Suprapubic skin (tissue), 4 donors: ENCODE data around the gene SLN.

Experiments used
- CTCF ChIP-seq, 2 donors: fragments of 200-600 bp in 1 of 2; fragments of 450-650 bp in 1 of 2; sonication (generic) in 1 of 2; IDR thresholded peaks; one replicate each; pipeline ENCODE4 v1.5.1; 2016 to 2019; ENCODE audit warnings: antibody characterized with exemption in 2 of 2, mild to moderate bottlenecking in 1 of 2, moderate library complexity in 1 of 2
- EP300 ChIP-seq: sonication (generic); formaldehyde crosslinking; IDR thresholded peaks from one replicate; pipeline ENCODE4 v1.6.1; 2017; ENCODE audit warnings: antibody characterized with exemption
- POLR2A ChIP-seq, 2 donors: fragments of 450-650 bp; IDR thresholded peaks; one replicate each; pipeline ENCODE4 v1.6.1; 2017; ENCODE audit warnings: antibody characterized with exemption in 2 of 2, mild to moderate bottlenecking in 2 of 2, moderate library complexity in 2 of 2
- POLR2AphosphoS5 ChIP-seq, 3 donors: sonication (generic); formaldehyde crosslinking; IDR thresholded peaks; one replicate each; pipeline ENCODE4 v1.6.1; 2017; ENCODE audit warnings: antibody characterized with exemption in 3 of 3

- TF ChIP-seq CTCF (IDR thresholded peaks at IDR 0.05), result no peak
- no peak for TF ChIP-seq POLR2AphosphoS5 (IDR thresholded peaks at IDR 0.05)
- TF ChIP-seq POLR2A (IDR thresholded peaks at IDR 0.05), result no peak
- no peak for TF ChIP-seq EP300
Measured at GRCh38 chr11:107713009-107713408, 1.2 kb upstream of the SLN start.
